Measurements from ENCODE around the gene CCDC187. TPM values are rescaled to one million over a fixed set of nuclear protein-coding genes. Genes with fewer than 3 reads are reported as not detected.
A peak's percentile ranks its signal among the peaks of the same experiment; 100 is the strongest.
"Not testable (repeated sequence)": the region's sequence is repeated elsewhere in the genome, so short reads cannot be mapped to it uniquely, and the experiment has no call there.

The CCDC187 gene
- total RNA-seq, 1 donor, result not detected

GRCh38 chr9:136238342-136238732 is 65.6 kb downstream of the CCDC187 start:
- H3K36me3 ChIP-seq (ENCODE audit: insufficient read depth, low read length), result no peaks in the 10 kb centered on the region
- peaks cover 33% of the 10 kb centered on the region for H3K79me2 ChIP-seq (ENCODE audit: insufficient read depth, low read length)
- no peaks in the 10 kb centered on the region for H3K4me1 ChIP-seq (ENCODE audit: insufficient read depth, low read length)
- H3K27me3 ChIP-seq (ENCODE audit: insufficient read depth, low read length), result no peaks in the 10 kb centered on the region
- no peaks in the 10 kb centered on the region for H3K9me3 ChIP-seq (ENCODE audit: low read depth, low read length)
- peaks cover 44% of the 10 kb centered on the region for H4K20me1 ChIP-seq (ENCODE audit: insufficient read depth, low read length)
- H3K4me2 ChIP-seq (ENCODE audit: insufficient read depth, low read length), result no peak overlapping the region
- no peak for TF ChIP-seq CTCF (IDR thresholded peaks at IDR 0.05; ENCODE audit: extremely low read depth, low read depth, low read length)
- H3K27ac ChIP-seq (ENCODE audit: low read depth, low read length), result no peak overlapping the region
- DNase-seq (ENCODE audit: insufficient read length, low spot score, missing footprints), result peak; percentile 75
- H2AFZ ChIP-seq (ENCODE audit: low read length), result no peak overlapping the region
- no peak overlapping the region for H3K4me3 ChIP-seq (ENCODE audit: insufficient read depth, low read length)

GRCh38 chr9:136237486-136238341 is 66.2 kb downstream of the CCDC187 start:
- Histone ChIP-seq H3K36me3 (ENCODE audit: insufficient read depth, low read length) (no peaks in the 10 kb centered on the region), H3K27ac (ENCODE audit: low read depth, low read length) (no peak overlapping the region), H3K4me1 (ENCODE audit: insufficient read depth, low read length) (no peaks in the 10 kb centered on the region), H2AFZ (ENCODE audit: low read length) (no peak overlapping the region), H3K79me2 (ENCODE audit: insufficient read depth, low read length) (peaks cover 27% of the 10 kb centered on the region), H3K4me2 (ENCODE audit: insufficient read depth, low read length) (no peak overlapping the region), H3K9me3 (ENCODE audit: low read depth, low read length) (no peaks in the 10 kb centered on the region), H3K27me3 (ENCODE audit: insufficient read depth, low read length) (no peaks in the 10 kb centered on the region), H3K4me3 (ENCODE audit: insufficient read depth, low read length) (no peak overlapping the region), H4K20me1 (ENCODE audit: insufficient read depth, low read length) (peaks cover 43% of the 10 kb centered on the region)
- DNase-seq (ENCODE audit: insufficient read length, low spot score, missing footprints), result no peak
- TF ChIP-seq CTCF (IDR thresholded peaks at IDR 0.05; ENCODE audit: extremely low read depth, low read depth, low read length), result no peak

- Histone ChIP-seq H4K20me1 (ENCODE audit: insufficient read depth, low read length) (peaks cover 36% of the 10 kb centered on the region), H3K79me2 (ENCODE audit: insufficient read depth, low read length) (peaks cover 21% of the 10 kb centered on the region)
- not testable (repeated sequence) for H3K4me3 ChIP-seq (ENCODE audit: insufficient read depth, low read length); H2AFZ ChIP-seq (ENCODE audit: low read length); H3K4me2 ChIP-seq (ENCODE audit: insufficient read depth, low read length); DNase-seq (ENCODE audit: insufficient read length, low spot score, missing footprints); H3K4me1 ChIP-seq (ENCODE audit: insufficient read depth, low read length); H3K9me3 ChIP-seq (ENCODE audit: low read depth, low read length); H3K27ac ChIP-seq (ENCODE audit: low read depth, low read length); H3K36me3 ChIP-seq (ENCODE audit: insufficient read depth, low read length); H3K27me3 ChIP-seq (ENCODE audit: insufficient read depth, low read length)
These were observed 67.2 kb downstream of the CCDC187 start for GRCh38 chr9:136236471-136237410.

- no peak overlapping the region for H2AFZ ChIP-seq (ENCODE audit: low read length)
- H3K9me3 ChIP-seq (ENCODE audit: low read depth, low read length), result no peaks in the 10 kb centered on the region
- no peak overlapping the region for H3K27ac ChIP-seq (ENCODE audit: low read depth, low read length)
- peaks cover 30% of the 10 kb centered on the region for H4K20me1 ChIP-seq (ENCODE audit: insufficient read depth, low read length)
- H3K4me1 ChIP-seq (ENCODE audit: insufficient read depth, low read length), result no peaks in the 10 kb centered on the region
- DNase-seq (ENCODE audit: insufficient read length, low spot score, missing footprints), result peak; percentile 58
- H3K4me3 ChIP-seq (ENCODE audit: insufficient read depth, low read length), result no peak overlapping the region
- no peak for TF ChIP-seq CTCF (IDR thresholded peaks at IDR 0.05; ENCODE audit: extremely low read depth, low read depth, low read length)
- peaks cover 13% of the 10 kb centered on the region for H3K79me2 ChIP-seq (ENCODE audit: insufficient read depth, low read length)
- no peaks in the 10 kb centered on the region for H3K27me3 ChIP-seq (ENCODE audit: insufficient read depth, low read length)
- H3K36me3 ChIP-seq (ENCODE audit: insufficient read depth, low read length), result no peaks in the 10 kb centered on the region
- no peak overlapping the region for H3K4me2 ChIP-seq (ENCODE audit: insufficient read depth, low read length)
These were observed 68.0 kb downstream of the CCDC187 start for GRCh38 chr9:136235709-136236455.

Data from osteoblast (primary cell).